Measurements from ENCODE around the gene KCNT2.
"Not testable (repeated sequence)": the region's sequence is repeated elsewhere in the genome, so short reads cannot be mapped to it uniquely, and the experiment has no call there.

GRCh38 chr1:196639291-196639690 lies 31.1 kb upstream of the KCNT2 start:
- TF ChIP-seq CTCF (IDR thresholded peaks at IDR 0.05; ENCODE audit: low read length); EZH2 (optimal IDR thresholded peaks at IDR 0.05; ENCODE audit: low read depth, low read length); EZH2phosphoT487 (IDR thresholded peaks at IDR 0.05; ENCODE audit: low read length): not testable (repeated sequence)
